Upper lobe of left lung (tissue), 6 donors: ENCODE results near the gene HMCES. TPM values are rescaled to one million over a fixed set of nuclear protein-coding genes. Genes with fewer than 3 reads are reported as not detected.
A peak's percentile ranks its signal among the peaks of the same experiment; 100 is the strongest.

ENCODE experiments used
- ATAC-seq, 2 donors: fragments of 200-7000 bp; cut with Tn5 transposase; one replicate each; pipeline ENCODE4 v1.9.1; 2022; ENCODE audit warnings: mild to moderate bottlenecking in 2 of 2, moderate library complexity in 2 of 2; ENCODE audit not compliant: low FRiP score in 2 of 2
- DNase-seq, 2 donors: peaks; one replicate each; pipeline ENCODE4 v3.0.0-alpha.2; 2019 to 2020
- H3K27ac ChIP-seq, 4 donors: fragments of 200-600 bp; sonication (generic); one replicate each; pipeline ENCODE4 v1.5.1; 2016 to 2019
- H3K27me3 ChIP-seq, 4 donors: fragments of 200-600 bp; sonication (generic); one replicate each; pipeline ENCODE4 v1.5.1; 2017 to 2019
- H3K36me3 ChIP-seq, 4 donors: fragments of 200-600 bp; sonication (generic); one replicate each; pipeline ENCODE4 v1.5.1; 2016 to 2019
- H3K4me1 ChIP-seq, 4 donors: fragments of 200-600 bp; sonication (generic); one replicate each; pipeline ENCODE4 v1.5.1; 2018 to 2019
- H3K4me3 ChIP-seq, 4 donors: fragments of 200-600 bp; sonication (generic); one replicate each; pipeline ENCODE4 v1.5.1; 2017 to 2019; ENCODE audit warnings: mild to moderate bottlenecking in 2 of 4, moderate library complexity in 1 of 4
- H3K9me3 ChIP-seq, 4 donors: fragments of 200-600 bp; sonication (generic); one replicate each; pipeline ENCODE4 v1.5.1; 2018 to 2019
- CTCF ChIP-seq, 6 experiments: fragments of 450-650 bp in 4 of 6; fragments of 200-600 bp in 2 of 6; sonication (generic) in 2 of 6; IDR thresholded peaks; one replicate each; pipeline ENCODE4 v1.5.1; 2016 to 2019; ENCODE audit warnings: antibody characterized with exemption in 6 of 6
- EP300 ChIP-seq, 4 donors: sonication (generic); formaldehyde crosslinking; IDR thresholded peaks; one replicate each; pipeline ENCODE4 v1.5.1; 2017; ENCODE audit warnings: antibody characterized with exemption in 4 of 4, control low read depth in 2 of 4
- POLR2A ChIP-seq, 4 donors: fragments of 450-650 bp; IDR thresholded peaks; one replicate each; pipeline ENCODE4 v1.5.1; 2016 to 2017; ENCODE audit warnings: antibody characterized with exemption in 4 of 4, mild to moderate bottlenecking in 2 of 4
- POLR2AphosphoS5 ChIP-seq, 2 donors: sonication (generic); formaldehyde crosslinking; IDR thresholded peaks; one replicate each; pipeline ENCODE4 v1.5.1; 2017; ENCODE audit warnings: antibody characterized with exemption in 2 of 2
- WGBS, 2 donors: methylation state at CpG; one replicate each; pipeline ENCODE4 v1.1.5; 2017 to 2018; 5-methylcytosine and 5-hydroxymethylcytosine counted together
- small RNA-seq, 4 donors: library from RNA; depleted of rRNA; stranded (forward); fragments of <200 nt; gene quantifications; one replicate each; pipeline ENCODE3, GENCODE V24; 2016
- total RNA-seq, 6 donors: library from RNA; depleted of rRNA in 4 of 6; stranded (reverse); fragments of >200 nt in 4 of 6; gene quantifications; one replicate each; pipeline versions ENCODE4 v1.1.0 to v1.2.1, GENCODE V29; 2016 to 2021
- donor health status: DM: no; HTN: no; CAD: no; lungs with moderate emphysema.
- donor health status: DM: no; HTN: yes; CAD: no; lungs with severe emphysema.

HMCES gene
- total RNA-seq, 6 donors from 2014 or later: 27.0 to 38.0 (median 31.1) TPM

- DNase-seq (peak in 1 of 2 donors; percentile 62), ATAC-seq (no peak)
- H3K27ac ChIP-seq: peak overlapping the region in 1 of 4 donors; percentile 18
- H3K36me3 ChIP-seq: no peaks in the 10 kb centered on the region
- H3K9me3 ChIP-seq: no peaks in the 10 kb centered on the region
- H3K4me3 ChIP-seq: no peak overlapping the region
- no peaks in the 10 kb centered on the region for H3K27me3 ChIP-seq
- 94 to 100% methylated on average over 5 to 8 of the region's 10 CpGs for WGBS, 2 donors
- H3K4me1 ChIP-seq: peaks cover 3 to 17% (median 11%) of the 10 kb centered on the region in 4 donors
- TF ChIP-seq POLR2A (IDR thresholded peaks at IDR 0.05) (no peak), CTCF (IDR thresholded peaks at IDR 0.05) (no peak)
These were observed 71.1 kb downstream of the HMCES start for GRCh38 chr3:129349791-129350190.

GRCh38 chr3:129352045-129352444 lies 73.4 kb downstream of the HMCES start:
- Histone ChIP-seq H3K27ac (no peak overlapping the region), H3K4me1 (peaks cover 3 to 12% (median 9%) of the 10 kb centered on the region in 4 donors), H3K27me3 (no peaks in the 10 kb centered on the region), H3K36me3 (no peaks in the 10 kb centered on the region), H3K9me3 (no peaks in the 10 kb centered on the region), H3K4me3 (no peak overlapping the region)
- DNase-seq: no peak
- WGBS, 2 donors: 73 to 85% methylated on average over 3 to 8 of the region's 8 CpGs
- peak in 1 of 2 donors; percentile 2 for ATAC-seq
- TF ChIP-seq POLR2A (IDR thresholded peaks at IDR 0.05) (no peak), CTCF (IDR thresholded peaks at IDR 0.05) (no peak), EP300 (IDR thresholded peaks at IDR 0.05) (no peak), POLR2AphosphoS5 (IDR thresholded peaks at IDR 0.05) (no peak)

GRCh38 chr3:129352650-129353588 lies 74.2 kb downstream of the HMCES start:
- 46 to 65% methylated on average over 7 to 14 of the region's 14 CpGs for WGBS, 2 donors

GRCh38 chr3:129353589-129353941 lies 74.9 kb downstream of the HMCES start:
- Histone ChIP-seq H3K27me3 (no peaks in the 10 kb centered on the region), H3K4me3 (no peak overlapping the region), H3K4me1 (peaks cover 0 to 8% (median 6%) of the 10 kb centered on the region in 4 donors), H3K36me3 (no peaks in the 10 kb centered on the region), H3K9me3 (no peaks in the 10 kb centered on the region), H3K27ac (no peak overlapping the region)
- no peak for DNase-seq
- no peak for ATAC-seq
- 81 to 85% methylated on average over 5 of the region's 5 CpGs for WGBS, 2 donors
- TF ChIP-seq POLR2AphosphoS5 (IDR thresholded peaks at IDR 0.05) (no peak), POLR2A (IDR thresholded peaks at IDR 0.05) (no peak), EP300 (IDR thresholded peaks at IDR 0.05) (no peak), CTCF (IDR thresholded peaks at IDR 0.05) (no peak)

More at GRCh38 chr3:129352650-129353588, 74.2 kb downstream of the HMCES start:
- H3K27me3 ChIP-seq: no peaks in the 10 kb centered on the region
- no peaks in the 10 kb centered on the region for H3K36me3 ChIP-seq
- H3K4me3 ChIP-seq: no peak overlapping the region
- DNase-seq (no peak), ATAC-seq (no peak)
- no peak for TF ChIP-seq POLR2A (IDR thresholded peaks at IDR 0.05)
- no peak for TF ChIP-seq POLR2AphosphoS5 (IDR thresholded peaks at IDR 0.05)
- no peak for TF ChIP-seq EP300 (IDR thresholded peaks at IDR 0.05)
- TF ChIP-seq CTCF (IDR thresholded peaks at IDR 0.05): no peak
- H3K27ac ChIP-seq: no peak overlapping the region
- no peaks in the 10 kb centered on the region for H3K9me3 ChIP-seq
- peaks cover 0 to 8% (median 6%) of the 10 kb centered on the region in 4 donors for H3K4me1 ChIP-seq

Small RNA genes within 50 kb of the gene (small RNA-seq; reads per million reads assigned to genes)
- 0 reads per million in 4 donors for gene MIR6826

Other genes with a start within 250 kb of the HMCES start
- gene GP9, start 218.1 kb upstream of the HMCES start, total RNA-seq: 10 to 100 TPM in 1 of 6 donors, 1 to 10 TPM in 2, under 1 TPM in 2, not detected in 1; 0.47 to 12.0 (median 4.3) TPM
- gene RAB43, start 157.1 kb upstream of the HMCES start, total RNA-seq: 10 to 100 TPM; 19.0 to 54.2 (median 34.0) TPM
- 10 to 100 TPM; 14.2 to 34.8 (median 19.6) TPM for gene ISY1, start 117.8 kb upstream of the HMCES start, total RNA-seq
- gene CNBP, start 95.0 kb upstream of the HMCES start, total RNA-seq: 100 to 1,000 TPM; 185 to 426 (median 312) TPM
- 100 to 1,000 TPM; 108 to 191 (median 171) TPM for gene COPG1, start 29.3 kb upstream of the HMCES start, total RNA-seq
- gene EFCAB12, start 149.8 kb downstream of the HMCES start, total RNA-seq: 10 to 100 TPM in 1 of 6 donors, 1 to 10 TPM in 4, under 1 TPM in 1; 0.72 to 10.5 (median 5.1) TPM
- 10 to 100 TPM; 22.3 to 43.2 (median 34.6) TPM for gene MBD4, start 161.1 kb downstream of the HMCES start, total RNA-seq
- gene IFT122, start 161.4 kb downstream of the HMCES start, total RNA-seq: 100 to 1,000 TPM in 1 of 6 donors, 10 to 100 TPM in 5; 23.7 to 126 (median 29.1) TPM
- gene RHO, start 249.8 kb downstream of the HMCES start, total RNA-seq: not detected